Esophagus muscularis mucosa (tissue), 3 donors: Measurements from ENCODE around the gene BRD3.

Experiments
- POLR2A ChIP-seq: fragments of 450-650 bp; IDR thresholded peaks from one replicate; pipeline ENCODE4 v1.6.1; 2017; ENCODE audit warnings: antibody characterized with exemption, moderate library complexity, mild to moderate bottlenecking, low read depth
- TF ChIP-seq, protein P1 (sequence below), 3 experiments: fragments of 200-600 bp in 2 of 3; fragments of 450-650 bp in 1 of 3; sonication (generic) in 2 of 3; IDR thresholded peaks; one replicate each; pipeline ENCODE4 v1.5.1; 2017 to 2019; ENCODE audit warnings: antibody characterized with exemption in 3 of 3, mild to moderate bottlenecking in 2 of 3, moderate library complexity in 1 of 3

DNA sequence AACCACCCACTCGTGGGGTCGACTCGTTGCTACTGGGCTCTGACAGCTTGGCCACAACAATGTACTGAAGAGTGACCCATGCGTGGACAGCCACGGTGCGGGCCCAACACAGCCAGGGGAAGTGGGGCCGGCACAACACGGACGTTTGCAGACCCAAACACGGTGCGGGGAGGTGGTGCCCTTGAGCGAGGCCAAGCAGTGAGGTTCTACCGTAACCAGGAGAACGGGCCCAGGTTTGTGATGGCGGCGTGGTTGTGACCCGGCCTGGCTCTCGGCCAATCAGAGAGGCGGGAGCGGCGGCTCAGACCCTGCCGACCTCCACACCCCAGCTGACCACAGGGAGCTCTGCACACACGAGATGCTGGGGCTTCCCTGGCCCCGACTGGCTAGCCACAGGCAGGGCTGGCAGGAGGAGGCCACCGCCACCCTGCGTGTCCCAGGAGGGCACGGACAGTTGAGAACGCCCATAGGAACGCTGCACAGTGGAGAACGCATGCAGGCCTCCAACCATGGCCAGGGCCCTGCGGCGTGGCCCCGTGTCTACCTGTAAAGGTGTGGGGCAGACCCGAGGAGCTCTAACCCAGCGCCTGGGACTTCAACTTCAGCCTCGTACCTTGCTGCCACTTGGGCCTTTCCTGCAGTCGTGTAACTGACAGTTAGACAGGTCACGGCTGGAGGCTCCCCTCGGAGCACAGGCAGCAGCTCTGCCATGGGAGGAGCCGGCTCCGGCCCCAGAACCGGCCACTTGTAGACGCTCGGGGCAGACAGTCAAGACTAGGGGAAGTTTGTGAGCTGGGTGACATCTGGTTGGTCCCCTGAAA lies 13.7 kb downstream of the BRD3 start:
- TF ChIP-seq, protein P1, sequence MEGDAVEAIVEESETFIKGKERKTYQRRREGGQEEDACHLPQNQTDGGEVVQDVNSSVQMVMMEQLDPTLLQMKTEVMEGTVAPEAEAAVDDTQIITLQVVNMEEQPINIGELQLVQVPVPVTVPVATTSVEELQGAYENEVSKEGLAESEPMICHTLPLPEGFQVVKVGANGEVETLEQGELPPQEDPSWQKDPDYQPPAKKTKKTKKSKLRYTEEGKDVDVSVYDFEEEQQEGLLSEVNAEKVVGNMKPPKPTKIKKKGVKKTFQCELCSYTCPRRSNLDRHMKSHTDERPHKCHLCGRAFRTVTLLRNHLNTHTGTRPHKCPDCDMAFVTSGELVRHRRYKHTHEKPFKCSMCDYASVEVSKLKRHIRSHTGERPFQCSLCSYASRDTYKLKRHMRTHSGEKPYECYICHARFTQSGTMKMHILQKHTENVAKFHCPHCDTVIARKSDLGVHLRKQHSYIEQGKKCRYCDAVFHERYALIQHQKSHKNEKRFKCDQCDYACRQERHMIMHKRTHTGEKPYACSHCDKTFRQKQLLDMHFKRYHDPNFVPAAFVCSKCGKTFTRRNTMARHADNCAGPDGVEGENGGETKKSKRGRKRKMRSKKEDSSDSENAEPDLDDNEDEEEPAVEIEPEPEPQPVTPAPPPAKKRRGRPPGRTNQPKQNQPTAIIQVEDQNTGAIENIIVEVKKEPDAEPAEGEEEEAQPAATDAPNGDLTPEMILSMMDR (IDR thresholded peaks at IDR 0.05), result no peak
- TF ChIP-seq POLR2A, result no peak
